Astrocyte (in vitro differentiated cells and primary cell): ENCODE results near the gene GATA6. TPM values are rescaled to one million over a fixed set of nuclear protein-coding genes. Genes with fewer than 3 reads are reported as not detected.

Experiments used
- DNase-seq: peaks from one replicate; pipeline ENCODE4 v3.0.0-alpha.2; 2010; ENCODE audit warnings: low read depth
- FAIRE-seq: peaks from 2 replicates; lab custom pipeline; 2011; peaks lifted over from hg19 to GRCh38; lab: Jason Lieb, UNC
- H2AFZ ChIP-seq: 2 replicates; pipeline ENCODE4 v1.6.0; 2012; ENCODE audit warnings: low read depth, low read length, inconsistent platforms
- H3K27ac ChIP-seq: 2 replicates; pipeline ENCODE4 v1.5.1; 2011; ENCODE audit warnings: low read depth, low read length, inconsistent platforms
- H3K27me3 ChIP-seq: 2 replicates; pipeline ENCODE4 v1.6.0; 2011; ENCODE audit warnings: low read length, inconsistent platforms; ENCODE audit not compliant: insufficient read depth
- H3K36me3 ChIP-seq: 2 replicates; pipeline ENCODE4 v1.5.1; 2011; ENCODE audit warnings: low read length, inconsistent platforms; ENCODE audit not compliant: insufficient read depth
- H3K4me1 ChIP-seq: 2 replicates; pipeline ENCODE4 v1.5.1; 2011; ENCODE audit warnings: low read length, inconsistent platforms; ENCODE audit not compliant: insufficient read depth
- H3K4me2 ChIP-seq: 2 replicates; pipeline ENCODE4 v1.6.0; 2012; ENCODE audit warnings: low read length, inconsistent platforms
- H3K4me3 ChIP-seq: 2 replicates; pipeline ENCODE4 v1.5.1; 2011; ENCODE audit warnings: low read depth, mild to moderate bottlenecking, low read length, inconsistent platforms; ENCODE audit not compliant: insufficient read depth
- H3K79me2 ChIP-seq: 2 replicates; pipeline ENCODE4 v1.6.0; 2012; ENCODE audit warnings: mild to moderate bottlenecking, low read length, inconsistent platforms; ENCODE audit not compliant: insufficient read depth
- H3K9ac ChIP-seq: 2 replicates; pipeline ENCODE4 v1.6.0; 2012; ENCODE audit warnings: mild to moderate bottlenecking, low read length, inconsistent platforms
- H3K9me3 ChIP-seq: 2 replicates; pipeline ENCODE4 v1.5.1; 2012; ENCODE audit warnings: low read depth, mild to moderate bottlenecking, low read length, inconsistent platforms; ENCODE audit not compliant: insufficient read depth
- H4K20me1 ChIP-seq: 2 replicates; pipeline ENCODE4 v1.6.0; 2012; ENCODE audit warnings: low read length, inconsistent platforms; ENCODE audit not compliant: insufficient read depth
- H3K27ac Mint-ChIP-seq: one replicate; pipeline ENCODE4 v1.8.0; 2021; ENCODE audit warnings: mild to moderate bottlenecking, mixed read lengths; ENCODE audit not compliant: unreplicated experiment
- H3K27me3 Mint-ChIP-seq: one replicate; pipeline ENCODE4 v1.8.0; 2021; ENCODE audit warnings: low read depth, mixed read lengths; ENCODE audit not compliant: unreplicated experiment
- H3K36me3 Mint-ChIP-seq: one replicate; pipeline ENCODE4 v1.8.0; 2021; ENCODE audit warnings: low read depth, mixed read lengths; ENCODE audit not compliant: unreplicated experiment
- H3K4me1 Mint-ChIP-seq: one replicate; pipeline ENCODE4 v1.8.0; 2021; ENCODE audit warnings: low read depth, mixed read lengths; ENCODE audit not compliant: unreplicated experiment
- H3K4me3 Mint-ChIP-seq: one replicate; pipeline ENCODE4 v1.8.0; 2021; ENCODE audit warnings: mild to moderate bottlenecking, moderate library complexity, mixed read lengths; ENCODE audit not compliant: unreplicated experiment
- H3K9me3 Mint-ChIP-seq: one replicate; pipeline ENCODE4 v1.8.0; 2021; ENCODE audit warnings: mild to moderate bottlenecking, mixed read lengths; ENCODE audit not compliant: unreplicated experiment
- CTCF ChIP-seq: IDR thresholded peaks from 2 replicates; pipeline ENCODE4 v1.5.1; 2011; ENCODE audit warnings: low read depth, mild to moderate bottlenecking, inconsistent platforms, low read length, moderate library complexity; ENCODE audit not compliant: insufficient read depth
- EZH2 ChIP-seq: IDR thresholded peaks from 2 replicates; pipeline ENCODE4 v1.6.1; 2012; ENCODE audit warnings: mild to moderate bottlenecking, low read length, inconsistent platforms; ENCODE audit not compliant: insufficient read depth
- total RNA-seq: library from RNA; stranded (reverse); gene quantifications from 2 replicates; pipeline ENCODE4 v1.2.1, GENCODE V29; 2021

GATA6 gene
- total RNA-seq, 1 donor from 2014 or later, result 9.4 TPM

GRCh38 chr18:22243513-22243912 is 74.1 kb downstream of the GATA6 start:
- Mint-ChIP-seq H3K4me1 (no peaks in the 10 kb centered on the region), H3K27me3 (peaks cover 26% of the 10 kb centered on the region), H3K4me3 (no peak overlapping the region), H3K27ac (no peak overlapping the region), H3K9me3 (peaks cover 1% of the 10 kb centered on the region), H3K36me3 (no peaks in the 10 kb centered on the region)
- no peaks in the 10 kb centered on the region for H3K9me3 ChIP-seq
- no peak overlapping the region for H2AFZ ChIP-seq
- FAIRE-seq (no peak), DNase-seq (no peak)
- peaks cover 11% of the 10 kb centered on the region for H3K27me3 ChIP-seq
- H3K27ac ChIP-seq, result no peak overlapping the region
- no peak overlapping the region for H3K4me2 ChIP-seq
- no peak overlapping the region for H3K4me3 ChIP-seq
- no peaks in the 10 kb centered on the region for H3K4me1 ChIP-seq
- TF ChIP-seq EZH2, result no peak
- TF ChIP-seq CTCF, result no peak
- no peaks in the 10 kb centered on the region for H3K36me3 ChIP-seq
- no peaks in the 10 kb centered on the region for H3K79me2 ChIP-seq
- no peak overlapping the region for H3K9ac ChIP-seq
- no peaks in the 10 kb centered on the region for H4K20me1 ChIP-seq

- Histone ChIP-seq H3K36me3 (no peaks in the 10 kb centered on the region), H4K20me1 (no peaks in the 10 kb centered on the region), H3K27me3 (peaks cover 10% of the 10 kb centered on the region), H2AFZ (no peak overlapping the region), H3K27ac (no peak overlapping the region), H3K4me1 (no peaks in the 10 kb centered on the region), H3K4me3 (no peak overlapping the region), H3K9me3 (no peaks in the 10 kb centered on the region), H3K79me2 (no peaks in the 10 kb centered on the region), H3K9ac (no peak overlapping the region), H3K4me2 (no peak overlapping the region)
- DNase-seq (no peak), FAIRE-seq (no peak)
- Mint-ChIP-seq H3K36me3 (no peaks in the 10 kb centered on the region), H3K4me3 (no peak overlapping the region), H3K4me1 (peaks cover 4% of the 10 kb centered on the region), H3K27ac (no peak overlapping the region), H3K9me3 (peaks cover 4% of the 10 kb centered on the region), H3K27me3 (peaks cover 28% of the 10 kb centered on the region)
- no peak for TF ChIP-seq CTCF
- TF ChIP-seq EZH2, result no peak
These were observed 80.6 kb downstream of the GATA6 start for GRCh38 chr18:22250026-22250425.

- H3K4me1 ChIP-seq, result no peaks in the 10 kb centered on the region
- no peak overlapping the region for H3K4me3 Mint-ChIP-seq
- DNase-seq, result peak; percentile 50
- H3K27ac Mint-ChIP-seq, result no peak overlapping the region
- H3K27me3 Mint-ChIP-seq, result peaks cover 28% of the 10 kb centered on the region
- peaks cover 10% of the 10 kb centered on the region for H3K27me3 ChIP-seq
- H3K9me3 Mint-ChIP-seq, result peaks cover 4% of the 10 kb centered on the region
- H3K9ac ChIP-seq, result no peak overlapping the region
- H3K4me3 ChIP-seq, result no peak overlapping the region
- H3K79me2 ChIP-seq, result no peaks in the 10 kb centered on the region
- no peak for FAIRE-seq
- no peak overlapping the region for H2AFZ ChIP-seq
- peaks cover 4% of the 10 kb centered on the region for H3K4me1 Mint-ChIP-seq
- no peak overlapping the region for H3K27ac ChIP-seq
- TF ChIP-seq EZH2, result no peak
- TF ChIP-seq CTCF, result no peak
- no peaks in the 10 kb centered on the region for H4K20me1 ChIP-seq
- H3K36me3 ChIP-seq, result no peaks in the 10 kb centered on the region
- no peak overlapping the region for H3K4me2 ChIP-seq
- H3K36me3 Mint-ChIP-seq, result no peaks in the 10 kb centered on the region
- H3K9me3 ChIP-seq, result no peaks in the 10 kb centered on the region
These were observed 81.2 kb downstream of the GATA6 start for GRCh38 chr18:22250591-22250996.

Other genes with a start within 250 kb of the GATA6 start
- 0.12 and 0.30 TPM in 2 replicates for gene CTAGE1, start 248.3 kb downstream of the GATA6 start, total RNA-seq